ENCODE measurements around the gene CACNA1E. TPM values are rescaled to one million over a fixed set of nuclear protein-coding genes. Genes with fewer than 3 reads are reported as not detected.

Gene CACNA1E
- total RNA-seq (0.79 TPM), polyA plus RNA-seq (0.01 TPM)

GRCh38 chr1:181483285-181484195, at the start of gene CACNA1E:
Gene CACNA1E, plus strand, starts transcription at chr1:181483517. Its CDS starts 228 bp downstream, at chr1:181483745.
- H3K4me1 ChIP-seq (ENCODE audit: insufficient read depth) = no peaks in the 10 kb centered on the region
- no peak for DNase-seq (ENCODE audit: extremely low spot score)
- H3K27ac ChIP-seq (ENCODE audit: low read depth) = no peak within 1 kb of the TSS
- WGBS = 9% methylated on average over 43 of the region's 43 CpGs
- no peak within 1 kb of the TSS for H3K4me3 ChIP-seq (ENCODE audit: low read depth, low read length)
- H3K36me3 ChIP-seq (ENCODE audit: insufficient read depth) = no peaks in the 10 kb centered on the region

- WGBS = 81% methylated on average over 3 of the region's 3 CpGs
- Histone ChIP-seq H3K4me1 (ENCODE audit: insufficient read depth) (no peaks in the 10 kb centered on the region), H3K27ac (ENCODE audit: low read depth) (no peak overlapping the region), H3K4me3 (ENCODE audit: low read depth, low read length) (no peak overlapping the region), H3K36me3 (ENCODE audit: insufficient read depth) (no peaks in the 10 kb centered on the region)
- no peak for DNase-seq (ENCODE audit: extremely low spot score)
Measured at GRCh38 chr1:181433931-181434330, 49.4 kb upstream of the CACNA1E start.

- no peak for DNase-seq (ENCODE audit: extremely low spot score)
- Histone ChIP-seq H3K36me3 (ENCODE audit: insufficient read depth) (no peaks in the 10 kb centered on the region), H3K4me3 (ENCODE audit: low read depth, low read length) (no peak overlapping the region), H3K27ac (ENCODE audit: low read depth) (no peak overlapping the region), H3K4me1 (ENCODE audit: insufficient read depth) (no peaks in the 10 kb centered on the region)
- 84% methylated on average over 2 of the region's 2 CpGs for WGBS
Measured at GRCh38 chr1:181438013-181438412, 45.3 kb upstream of the CACNA1E start.

- H3K36me3 ChIP-seq (ENCODE audit: insufficient read depth) = no peaks in the 10 kb centered on the region
Measured at GRCh38 chr1:181440510-181440909, 42.8 kb upstream of the CACNA1E start.

GRCh38 chr1:181442181-181442525, 41.2 kb upstream of the CACNA1E start:
- H3K4me3 ChIP-seq (ENCODE audit: low read depth, low read length) = no peak overlapping the region
- no peaks in the 10 kb centered on the region for H3K36me3 ChIP-seq (ENCODE audit: insufficient read depth)
- DNase-seq (ENCODE audit: extremely low spot score) = no peak
- no peaks in the 10 kb centered on the region for H3K4me1 ChIP-seq (ENCODE audit: insufficient read depth)
- no peak overlapping the region for H3K27ac ChIP-seq (ENCODE audit: low read depth)

More at GRCh38 chr1:181440510-181440909, 42.8 kb upstream of the CACNA1E start:
- no peak overlapping the region for H3K27ac ChIP-seq (ENCODE audit: low read depth)
- no peak overlapping the region for H3K4me3 ChIP-seq (ENCODE audit: low read depth, low read length)
- 94% methylated on average over 4 of the region's 4 CpGs for WGBS
- H3K4me1 ChIP-seq (ENCODE audit: insufficient read depth) = no peaks in the 10 kb centered on the region
- DNase-seq (ENCODE audit: extremely low spot score) = no peak

- no peak overlapping the region for H3K4me3 ChIP-seq (ENCODE audit: low read depth, low read length)
- H3K4me1 ChIP-seq (ENCODE audit: insufficient read depth) = no peaks in the 10 kb centered on the region
- H3K27ac ChIP-seq (ENCODE audit: low read depth) = no peak overlapping the region
- DNase-seq (ENCODE audit: extremely low spot score) = no peak
- H3K36me3 ChIP-seq (ENCODE audit: insufficient read depth) = no peaks in the 10 kb centered on the region
- WGBS = 76% methylated on average over 3 of the region's 3 CpGs
Measured at GRCh38 chr1:181443231-181443853, 40.0 kb upstream of the CACNA1E start.

- no peaks in the 10 kb centered on the region for H3K4me1 ChIP-seq (ENCODE audit: insufficient read depth)
- H3K4me3 ChIP-seq (ENCODE audit: low read depth, low read length) = no peak overlapping the region
- H3K36me3 ChIP-seq (ENCODE audit: insufficient read depth) = no peaks in the 10 kb centered on the region
- no peak for DNase-seq (ENCODE audit: extremely low spot score)
- H3K27ac ChIP-seq (ENCODE audit: low read depth) = no peak overlapping the region
Measured at GRCh38 chr1:181445436-181445835, 37.9 kb upstream of the CACNA1E start.

- no peaks in the 10 kb centered on the region for H3K36me3 ChIP-seq (ENCODE audit: insufficient read depth)
- WGBS = 65% methylated on average over 3 of the region's 3 CpGs
- DNase-seq (ENCODE audit: extremely low spot score) = no peak
- no peaks in the 10 kb centered on the region for H3K4me1 ChIP-seq (ENCODE audit: insufficient read depth)
- no peak overlapping the region for H3K27ac ChIP-seq (ENCODE audit: low read depth)
- no peak overlapping the region for H3K4me3 ChIP-seq (ENCODE audit: low read depth, low read length)
Measured at GRCh38 chr1:181448461-181448860, 34.9 kb upstream of the CACNA1E start.

- Histone ChIP-seq H3K4me1 (ENCODE audit: insufficient read depth) (no peaks in the 10 kb centered on the region), H3K27ac (ENCODE audit: low read depth) (no peak overlapping the region), H3K4me3 (ENCODE audit: low read depth, low read length) (no peak overlapping the region), H3K36me3 (ENCODE audit: insufficient read depth) (no peaks in the 10 kb centered on the region)
- 81% methylated on average over 4 of the region's 4 CpGs for WGBS
- DNase-seq (ENCODE audit: extremely low spot score) = no peak
Measured at GRCh38 chr1:181451661-181452230, 31.6 kb upstream of the CACNA1E start.

- Histone ChIP-seq H3K36me3 (ENCODE audit: insufficient read depth) (no peaks in the 10 kb centered on the region), H3K27ac (ENCODE audit: low read depth) (no peak overlapping the region), H3K4me1 (ENCODE audit: insufficient read depth) (no peaks in the 10 kb centered on the region), H3K4me3 (ENCODE audit: low read depth, low read length) (no peak overlapping the region)
- no peak for DNase-seq (ENCODE audit: extremely low spot score)
- WGBS = 33% methylated on average over 3 of the region's 3 CpGs
Measured at GRCh38 chr1:181452746-181453145, 30.6 kb upstream of the CACNA1E start.

- 71% methylated on average over 3 of the region's 3 CpGs for WGBS
- no peak for DNase-seq (ENCODE audit: extremely low spot score)
- Histone ChIP-seq H3K4me1 (ENCODE audit: insufficient read depth) (no peaks in the 10 kb centered on the region), H3K36me3 (ENCODE audit: insufficient read depth) (no peaks in the 10 kb centered on the region), H3K4me3 (ENCODE audit: low read depth, low read length) (no peak overlapping the region), H3K27ac (ENCODE audit: low read depth) (no peak overlapping the region)
Measured at GRCh38 chr1:181453541-181454201, 29.6 kb upstream of the CACNA1E start.

GRCh38 chr1:181456551-181456950, 26.8 kb upstream of the CACNA1E start:
- Histone ChIP-seq H3K27ac (ENCODE audit: low read depth) (no peak overlapping the region), H3K4me3 (ENCODE audit: low read depth, low read length) (no peak overlapping the region), H3K4me1 (ENCODE audit: insufficient read depth) (no peaks in the 10 kb centered on the region), H3K36me3 (ENCODE audit: insufficient read depth) (no peaks in the 10 kb centered on the region)
- DNase-seq (ENCODE audit: extremely low spot score) = no peak
- 61% methylated on average over 3 of the region's 3 CpGs for WGBS

- WGBS = 72% methylated on average over 2 of the region's 2 CpGs
- DNase-seq (ENCODE audit: extremely low spot score) = no peak
- Histone ChIP-seq H3K4me3 (ENCODE audit: low read depth, low read length) (no peak overlapping the region), H3K36me3 (ENCODE audit: insufficient read depth) (no peaks in the 10 kb centered on the region), H3K4me1 (ENCODE audit: insufficient read depth) (no peaks in the 10 kb centered on the region), H3K27ac (ENCODE audit: low read depth) (no peak overlapping the region)
Measured at GRCh38 chr1:181458419-181458818, 24.9 kb upstream of the CACNA1E start.

All from urinary bladder (tissue), 4 donors.